GM12891 (cell line): ENCODE measurements around the gene PPP4R1.
A peak's percentile ranks its signal among the peaks of the same experiment; 100 is the strongest.

Experiments used
- DNase-seq: peaks from one replicate; pipeline ENCODE4 v3.0.0; 2011; ENCODE audit warnings: low spot score; ENCODE audit not compliant: insufficient read length
- FAIRE-seq: peaks from 2 replicates; lab custom pipeline; 2011; peaks lifted over from hg19 to GRCh38; lab: Jason Lieb, UNC
- PAX5 ChIP-seq: IDR thresholded peaks from 2 replicates; pipeline ENCODE4 v1.6.1; 2011; ENCODE audit warnings: low read length, moderate library complexity, mild to moderate bottlenecking; ENCODE audit not compliant: insufficient read depth, severe bottlenecking
- POLR2A ChIP-seq: IDR thresholded peaks from 2 replicates; pipeline ENCODE4 v1.6.1; 2011; ENCODE audit warnings: low read depth, low read length, control low read depth
- POLR2AphosphoS5 ChIP-seq: IDR thresholded peaks from 2 replicates; pipeline ENCODE4 v1.6.1; 2011; ENCODE audit warnings: low read depth, low read length, control low read depth
- POU2F2 ChIP-seq: IDR thresholded peaks from 2 replicates; pipeline ENCODE4 v1.6.1; 2011; ENCODE audit warnings: low read depth, mild to moderate bottlenecking, control low read depth, low read length, moderate library complexity
- SPI1 ChIP-seq: IDR thresholded peaks from 2 replicates; pipeline ENCODE4 v1.6.1; 2011; ENCODE audit warnings: low read depth, low read length, control low read depth
- TAF1 ChIP-seq: IDR thresholded peaks from 2 replicates; pipeline ENCODE4 v1.6.1; 2011; ENCODE audit warnings: low read depth, low read length, control low read depth

Gene PPP4R1

GRCh38 chr18:9537677-9538076, 76.7 kb downstream of the PPP4R1 start:
- TF ChIP-seq POLR2AphosphoS5 (no peak), TAF1 (no peak), PAX5 (no peak)
- DNase-seq, result no peak
- no peak for FAIRE-seq

- DNase-seq (no peak), FAIRE-seq (no peak)
- TF ChIP-seq POLR2A (no peak), POLR2AphosphoS5 (no peak), SPI1 (no peak), PAX5 (no peak), POU2F2 (no peak), TAF1 (no peak)
Observed at GRCh38 chr18:9536354-9537152, 77.8 kb downstream of the PPP4R1 start.

GRCh38 chr18:9535430-9535991, 78.8 kb downstream of the PPP4R1 start:
- no peak for TF ChIP-seq TAF1
- no peak for FAIRE-seq
- no peak for DNase-seq

- FAIRE-seq (no peak), DNase-seq (no peak)
- TF ChIP-seq PAX5, result no peak
- TF ChIP-seq POU2F2, result no peak
- TF ChIP-seq POLR2AphosphoS5, result no peak
- TF ChIP-seq POLR2A, result no peak
- no peak for TF ChIP-seq SPI1
- TF ChIP-seq TAF1, result no peak
Observed at GRCh38 chr18:9534844-9535243, 79.5 kb downstream of the PPP4R1 start.

GRCh38 chr18:9531791-9532410, 82.5 kb downstream of the PPP4R1 start:
- DNase-seq (no peak), FAIRE-seq (no peak)
- TF ChIP-seq TAF1, result no peak
- no peak for TF ChIP-seq SPI1
- TF ChIP-seq POU2F2, result no peak
- TF ChIP-seq POLR2AphosphoS5, result no peak
- no peak for TF ChIP-seq PAX5
- TF ChIP-seq POLR2A, result no peak

GRCh38 chr18:9530226-9531009, 83.9 kb downstream of the PPP4R1 start:
- DNase-seq, result no peak
- FAIRE-seq, result peak; percentile 40
- TF ChIP-seq SPI1 (no peak), POLR2A (no peak), POLR2AphosphoS5 (no peak), TAF1 (no peak), PAX5 (no peak), POU2F2 (no peak)

GRCh38 chr18:9526458-9526857, 87.9 kb downstream of the PPP4R1 start:
- DNase-seq (no peak), FAIRE-seq (no peak)
- TF ChIP-seq TAF1 (no peak), POLR2A (no peak), PAX5 (no peak), POLR2AphosphoS5 (no peak), SPI1 (no peak)

- FAIRE-seq (no peak), DNase-seq (no peak)
- TF ChIP-seq POLR2A (no peak), PAX5 (no peak), TAF1 (no peak), POU2F2 (no peak), SPI1 (no peak), POLR2AphosphoS5 (no peak)
Observed at GRCh38 chr18:9522952-9523351, 91.4 kb downstream of the PPP4R1 start.

DNA sequence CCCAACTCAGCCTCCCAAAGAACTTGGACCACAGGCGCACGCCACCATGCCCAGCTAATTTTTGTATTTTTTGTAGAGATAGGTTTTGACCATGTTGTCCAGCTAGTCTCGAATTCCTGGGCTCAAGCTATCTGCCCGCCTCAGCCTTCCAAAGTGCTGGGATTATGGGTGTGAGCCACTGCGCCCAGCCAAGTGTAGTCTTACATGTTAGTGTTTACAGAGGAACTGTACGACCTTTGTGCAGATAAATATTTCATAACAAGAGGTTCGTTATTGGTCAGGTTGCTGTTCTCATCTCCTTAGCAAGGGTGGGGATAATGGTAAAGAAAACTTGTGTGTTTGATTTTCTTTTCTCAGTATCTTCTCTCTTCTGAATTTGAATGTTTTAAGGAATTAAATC, 92.6 kb downstream of the PPP4R1 start:
- TF ChIP-seq POLR2AphosphoS5 (no peak), POLR2A (no peak), POU2F2 (no peak), PAX5 (no peak), SPI1 (no peak), TAF1 (no peak)
- DNase-seq (no peak), FAIRE-seq (no peak)
